GM18520 (cell line): Measurements from ENCODE around the gene ZNF407.
A peak's percentile ranks its signal among the peaks of the same experiment; 100 is the strongest.
"Not testable (repeated sequence)": the region's sequence is repeated elsewhere in the genome, so short reads cannot be mapped to it uniquely, and the experiment has no call there.

Experiments
- ATAC-seq: cut with Tn5 transposase; IDR thresholded peaks from one replicate; pipeline ENCODE4 v1.9.1; 2021; ENCODE audit not compliant: unreplicated experiment

The ZNF407 gene, protein sequence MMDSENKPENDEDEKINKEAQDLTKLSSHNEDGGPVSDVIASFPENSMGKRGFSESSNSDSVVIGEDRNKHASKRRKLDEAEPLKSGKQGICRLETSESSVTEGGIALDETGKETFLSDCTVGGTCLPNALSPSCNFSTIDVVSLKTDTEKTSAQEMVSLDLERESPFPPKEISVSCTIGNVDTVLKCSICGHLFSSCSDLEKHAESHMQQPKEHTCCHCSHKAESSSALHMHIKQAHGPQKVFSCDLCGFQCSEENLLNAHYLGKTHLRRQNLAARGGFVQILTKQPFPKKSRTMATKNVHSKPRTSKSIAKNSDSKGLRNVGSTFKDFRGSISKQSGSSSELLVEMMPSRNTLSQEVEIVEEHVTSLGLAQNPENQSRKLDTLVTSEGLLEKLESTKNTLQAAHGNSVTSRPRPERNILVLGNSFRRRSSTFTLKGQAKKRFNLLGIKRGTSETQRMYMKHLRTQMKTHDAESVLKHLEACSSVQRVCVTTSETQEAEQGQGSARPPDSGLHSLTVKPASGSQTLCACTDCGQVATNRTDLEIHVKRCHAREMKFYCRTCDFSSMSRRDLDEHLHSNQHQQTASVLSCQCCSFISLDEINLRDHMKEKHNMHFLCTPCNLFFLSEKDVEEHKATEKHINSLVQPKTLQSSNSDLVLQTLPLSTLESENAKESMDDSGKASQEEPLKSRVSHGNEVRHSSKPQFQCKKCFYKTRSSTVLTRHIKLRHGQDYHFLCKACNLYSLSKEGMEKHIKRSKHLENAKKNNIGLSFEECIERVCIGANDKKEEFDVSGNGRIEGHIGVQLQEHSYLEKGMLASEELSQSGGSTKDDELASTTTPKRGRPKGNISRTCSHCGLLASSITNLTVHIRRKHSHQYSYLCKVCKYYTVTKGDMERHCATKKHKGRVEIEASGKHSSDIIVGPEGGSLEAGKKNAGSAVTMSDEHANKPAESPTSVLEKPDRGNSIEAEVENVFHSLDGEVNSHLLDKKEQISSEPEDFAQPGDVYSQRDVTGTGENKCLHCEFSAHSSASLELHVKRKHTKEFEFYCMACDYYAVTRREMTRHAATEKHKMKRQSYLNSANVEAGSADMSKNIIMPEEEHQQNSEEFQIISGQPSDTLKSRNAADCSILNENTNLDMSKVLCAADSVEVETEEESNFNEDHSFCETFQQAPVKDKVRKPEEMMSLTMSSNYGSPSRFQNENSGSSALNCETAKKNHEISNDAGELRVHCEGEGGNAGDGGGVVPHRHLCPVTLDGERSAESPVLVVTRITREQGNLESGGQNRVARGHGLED (N-terminal part only)

DNA sequence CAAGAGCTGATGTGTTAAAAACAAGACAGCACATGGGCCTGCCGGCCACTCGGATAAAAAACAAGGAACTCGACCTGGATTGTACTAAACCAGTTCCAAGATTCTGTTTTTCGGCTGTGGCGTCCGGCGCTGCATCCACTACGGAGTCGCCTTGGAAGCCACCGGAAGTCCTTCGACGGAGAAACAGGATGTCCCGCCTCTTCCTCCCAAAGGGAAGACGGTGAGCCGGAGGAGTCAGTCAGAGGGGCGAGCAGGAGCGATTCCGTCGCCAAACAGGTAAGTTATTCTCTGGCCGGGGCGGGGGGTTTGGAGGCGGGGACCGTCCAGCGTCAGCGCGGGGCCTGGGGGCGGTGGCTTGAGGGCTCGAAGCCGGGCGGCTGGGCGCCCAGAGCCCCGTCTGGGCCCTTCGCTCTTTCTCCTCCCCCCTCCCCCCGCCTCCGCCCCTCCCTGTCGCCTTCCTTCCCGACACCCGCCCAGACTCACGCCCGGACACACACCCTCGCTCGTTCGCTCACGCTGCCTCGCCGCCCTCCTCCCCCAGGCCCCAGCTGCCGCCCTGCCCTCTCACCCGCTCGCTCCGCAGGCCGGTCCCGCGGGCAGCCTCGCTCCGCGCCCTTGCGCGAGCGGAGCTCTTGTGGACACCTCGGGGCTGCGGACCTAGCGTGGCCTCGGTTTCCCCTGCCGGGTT lies at the start of gene ZNF407:
Gene ZNF407, plus strand, starts transcription at position 209 of the 688 bp plus-strand sequence. CDS start 33,150 bp downstream, outside the sequence.
- peak; percentile 50 for ATAC-seq

DNA sequence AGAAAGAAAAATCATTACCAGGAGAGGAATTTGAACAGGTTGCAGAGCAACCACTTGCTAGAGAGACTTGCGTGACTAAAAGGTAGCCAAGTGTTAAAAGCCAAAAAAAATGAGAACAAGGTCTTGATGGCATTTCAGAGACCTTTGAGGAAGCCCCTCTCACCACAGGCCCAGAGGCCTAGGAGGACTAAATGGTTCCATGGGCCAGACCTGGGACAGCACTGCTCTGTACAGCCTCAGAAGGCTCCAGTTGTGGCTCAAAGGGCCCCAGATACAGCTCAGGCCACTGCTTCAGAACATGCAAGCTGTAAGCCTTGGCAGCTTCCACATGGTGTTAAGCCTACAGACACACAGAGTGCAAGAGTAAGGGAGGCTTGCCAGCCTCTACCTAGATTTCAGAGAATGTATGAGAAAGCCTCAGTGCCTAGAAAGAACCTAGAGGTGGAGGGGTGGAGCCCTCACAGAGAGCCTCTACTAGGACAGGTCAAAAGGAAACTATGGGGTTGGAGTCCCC lies 48.0 kb upstream of the ZNF407 start:
- ATAC-seq: no peak

DNA sequence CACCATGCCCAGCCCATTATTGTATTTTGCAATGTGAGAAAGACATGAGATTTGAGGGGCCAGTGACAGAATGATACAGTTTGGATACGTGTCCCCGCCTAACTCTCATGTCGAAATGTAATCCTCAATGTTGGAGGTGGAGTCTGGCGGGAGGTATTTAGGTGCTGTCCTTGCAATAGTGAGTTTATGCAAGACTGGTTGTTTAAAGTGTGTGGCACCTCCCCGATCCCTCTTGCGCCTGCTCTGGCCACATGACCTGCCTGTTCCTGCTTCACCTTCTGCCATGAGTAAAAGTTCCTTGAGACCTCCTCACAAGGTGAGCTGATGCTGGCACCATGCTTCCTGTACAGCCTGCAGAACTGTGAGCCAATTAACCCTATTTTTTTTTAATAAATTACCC lies 46.8 kb upstream of the ZNF407 start:
- ATAC-seq: no peak

DNA sequence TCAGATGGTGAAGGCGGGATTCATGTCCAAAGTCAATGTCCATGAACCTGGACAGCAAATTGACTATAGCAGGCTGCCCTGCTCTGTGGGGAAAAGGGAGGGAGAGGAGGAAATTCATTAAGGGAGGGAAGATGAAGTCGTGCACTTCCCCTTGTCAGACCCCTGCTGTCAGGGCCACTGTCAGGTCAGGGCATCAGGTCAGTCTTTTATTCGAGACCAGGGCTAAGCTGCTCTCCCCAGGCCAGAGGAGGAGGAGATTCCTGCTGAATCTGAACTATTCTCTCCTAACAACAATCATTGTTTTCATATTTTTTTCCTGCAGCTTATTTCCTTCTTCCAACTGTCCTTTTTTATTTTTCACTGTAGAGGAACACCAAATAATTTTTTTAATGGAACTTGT lies 46.2 kb upstream of the ZNF407 start:
- ATAC-seq: no peak

DNA sequence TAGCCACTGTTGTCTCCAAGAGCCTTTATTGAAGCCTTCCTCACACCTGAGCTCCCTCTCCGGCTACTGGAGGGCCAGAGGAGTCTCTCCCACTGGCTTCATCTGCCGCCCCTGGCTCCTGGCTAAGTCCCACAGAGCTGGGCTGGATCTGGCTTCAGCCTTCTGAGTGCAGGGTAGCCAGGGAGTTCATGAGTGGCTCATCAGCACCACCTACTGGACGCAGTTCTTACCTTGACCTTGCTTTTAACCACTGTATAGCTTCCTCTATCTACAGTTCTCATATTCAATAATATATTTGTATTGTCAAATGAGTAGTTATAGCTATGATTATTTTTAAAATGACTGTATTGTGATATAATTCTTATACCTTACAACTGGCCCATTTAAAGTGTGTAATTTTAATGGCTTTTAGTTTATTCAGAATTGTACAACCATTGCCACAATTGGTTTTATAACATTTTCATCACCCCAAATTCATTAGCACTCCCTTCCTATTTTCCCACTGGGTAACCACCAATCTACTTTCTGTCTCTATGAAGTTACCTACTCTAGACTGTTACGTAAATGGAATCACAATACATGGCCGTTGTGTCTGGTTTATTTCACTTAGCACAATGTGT lies 45.6 kb upstream of the ZNF407 start:
- peak; percentile 95 for ATAC-seq

DNA sequence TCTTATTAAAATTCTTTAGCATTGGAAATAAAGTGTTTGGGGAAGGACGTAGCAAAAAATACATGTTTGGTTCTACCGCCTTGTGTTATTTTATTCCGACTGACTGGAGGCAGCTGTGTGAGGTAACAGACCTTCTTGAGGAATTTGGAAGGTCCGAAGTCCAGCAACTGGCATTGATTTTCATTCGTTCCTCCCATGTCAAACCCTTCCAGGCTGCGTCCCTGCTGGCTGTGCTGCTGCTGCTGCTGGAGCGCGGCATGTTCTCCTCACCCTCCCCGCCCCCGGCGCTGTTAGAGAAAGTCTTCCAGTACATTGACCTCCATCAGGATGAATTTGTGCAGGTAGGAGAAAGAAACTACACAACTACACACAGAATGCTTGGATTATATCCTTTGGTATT lies 41.5 kb upstream of the ZNF407 start:
- ATAC-seq: no peak

DNA sequence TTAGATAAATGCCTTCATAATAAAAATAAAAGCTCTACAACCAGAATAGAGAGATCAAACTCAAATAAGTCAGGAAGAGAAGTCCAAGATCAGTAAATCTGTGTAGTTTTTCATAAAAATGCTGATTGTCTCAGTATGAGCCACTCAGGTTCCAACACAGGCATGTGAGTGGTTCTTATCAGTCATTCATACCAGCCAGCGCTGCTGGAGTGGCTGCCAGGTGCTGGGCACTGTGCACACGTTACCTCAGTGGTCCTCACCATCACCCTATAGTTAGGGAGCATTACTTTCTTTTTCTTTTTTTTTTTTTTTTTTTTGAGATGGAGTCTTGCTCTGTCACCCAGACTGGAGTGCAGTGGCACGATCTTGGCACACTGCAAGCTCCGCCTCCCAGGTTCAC lies 39.6 kb upstream of the ZNF407 start:
- no peak for ATAC-seq

DNA sequence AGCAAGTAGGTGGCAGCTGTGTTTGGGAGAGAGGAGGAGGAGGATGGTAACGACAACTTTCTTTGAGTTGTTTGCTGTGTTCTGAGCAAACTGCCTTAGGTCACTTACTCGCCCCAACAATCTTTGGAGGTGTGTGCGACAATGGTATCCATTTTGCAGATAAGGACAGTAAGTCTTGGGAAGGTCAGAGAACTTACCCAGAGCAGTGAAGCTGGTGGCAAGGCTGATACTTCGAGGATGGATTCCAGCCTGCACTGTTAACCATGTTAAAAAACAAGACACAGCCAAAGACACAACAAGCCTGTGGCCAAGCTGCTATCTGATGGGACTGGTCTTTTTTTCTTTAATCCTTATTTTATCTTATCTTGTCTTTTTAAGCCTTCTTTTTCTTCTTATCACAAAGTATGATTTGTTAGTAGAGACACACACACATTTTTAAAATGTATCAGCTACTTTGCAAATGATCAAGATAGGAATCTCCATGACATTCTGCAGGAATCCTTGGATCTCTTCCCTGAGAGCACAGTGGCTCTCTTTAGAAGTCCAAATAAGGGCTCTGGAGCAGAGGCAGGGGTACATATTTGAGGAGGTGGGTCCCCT lies 35.4 kb upstream of the ZNF407 start:
- ATAC-seq: no peak

DNA sequence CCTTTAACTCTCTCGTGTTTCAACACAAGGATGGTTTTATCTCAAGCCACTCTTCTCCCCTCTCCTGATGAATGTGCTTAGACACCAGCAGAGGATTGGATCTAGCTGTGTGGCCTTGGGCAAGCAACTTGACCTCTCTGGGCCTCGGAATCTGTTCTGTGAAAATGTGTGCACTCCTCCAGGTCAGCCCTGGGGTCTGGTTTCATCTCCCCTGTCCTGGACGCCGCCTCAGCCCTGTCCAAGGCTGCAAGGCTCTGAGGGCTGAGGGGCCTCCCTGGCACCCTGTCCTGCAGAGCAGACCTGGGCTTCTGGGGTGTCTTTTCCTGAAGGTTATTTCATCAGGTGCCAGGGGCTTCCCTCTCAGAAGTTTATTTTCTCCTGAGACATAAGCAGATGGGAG lies 34.9 kb upstream of the ZNF407 start:
- ATAC-seq: no peak

DNA sequence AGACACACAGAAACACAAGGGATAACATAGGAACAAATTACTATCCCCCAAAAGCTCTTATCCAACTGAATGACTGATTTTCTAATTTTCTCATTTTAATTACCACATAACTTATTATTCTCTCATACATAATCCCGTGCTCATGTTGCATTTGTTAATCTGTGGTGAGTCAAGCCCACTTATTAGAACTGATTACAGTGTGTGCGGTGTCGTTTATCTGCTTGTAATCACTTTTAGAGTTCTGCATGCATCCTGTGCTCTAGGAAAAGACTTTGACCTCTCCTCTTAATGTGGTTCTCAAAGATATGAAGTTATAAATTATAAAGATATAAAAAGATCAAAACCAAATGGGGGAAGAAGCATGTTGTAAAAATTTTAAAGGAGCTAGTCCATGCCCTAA lies 33.7 kb upstream of the ZNF407 start:
- no peak for ATAC-seq

DNA sequence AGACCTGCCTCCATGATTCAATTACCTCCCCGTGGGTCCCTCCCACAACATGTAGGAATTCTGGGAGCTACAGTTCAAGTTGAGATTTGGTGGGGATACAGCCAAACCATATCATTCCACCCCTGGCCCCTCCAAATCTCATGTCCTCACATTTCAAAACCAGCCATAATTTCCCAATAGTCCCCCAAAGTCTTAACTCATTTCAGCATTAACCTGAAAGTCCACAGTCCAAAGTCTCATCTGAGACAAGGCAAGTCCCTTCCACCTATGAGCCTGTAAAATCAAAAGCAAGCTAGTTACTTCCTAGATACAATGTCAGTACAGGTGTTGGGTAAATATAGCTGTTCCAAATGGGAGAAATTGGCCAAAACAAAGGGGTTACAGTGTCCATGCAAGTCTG lies 32.5 kb upstream of the ZNF407 start:
- not testable (repeated sequence) for ATAC-seq

DNA sequence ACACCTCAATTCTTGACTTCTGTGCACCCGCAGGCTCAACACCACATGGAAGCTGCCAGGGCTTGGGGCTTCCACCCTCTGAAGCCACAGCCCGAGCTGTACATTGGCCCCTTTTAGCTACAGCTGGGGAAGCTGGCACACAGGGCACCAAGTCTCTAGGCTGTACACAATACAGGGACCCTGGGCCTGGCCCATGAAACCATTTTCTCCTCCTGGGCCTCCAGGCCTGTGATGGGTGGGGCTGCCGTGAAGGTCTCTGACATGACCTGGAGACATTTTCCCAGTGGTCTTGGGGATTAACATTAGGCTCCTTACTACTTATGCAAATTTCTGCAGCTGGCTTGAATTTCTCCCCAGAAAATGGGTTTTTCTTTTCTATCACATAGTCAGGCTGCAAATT lies 31.7 kb upstream of the ZNF407 start:
- ATAC-seq: not testable (repeated sequence)

DNA sequence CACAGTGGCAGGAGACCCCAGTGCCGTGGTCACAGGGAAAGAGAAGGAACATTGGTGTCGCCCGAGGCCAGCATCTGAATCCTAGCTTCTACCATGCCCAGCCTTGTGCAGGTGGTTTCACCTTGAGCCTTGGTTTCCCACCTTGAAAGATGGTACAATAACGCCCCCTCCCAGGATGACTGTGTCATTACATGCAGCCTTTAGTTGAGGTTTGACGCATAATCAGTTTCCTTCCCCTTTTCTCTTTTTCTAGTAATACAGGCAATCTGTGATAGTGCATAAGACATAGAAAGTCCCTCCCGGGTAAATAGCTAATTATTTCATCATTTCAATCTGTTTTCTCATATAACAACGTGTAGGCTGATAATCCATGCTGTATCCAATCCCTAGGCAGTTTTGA lies 29.8 kb upstream of the ZNF407 start:
- ATAC-seq: no peak

DNA sequence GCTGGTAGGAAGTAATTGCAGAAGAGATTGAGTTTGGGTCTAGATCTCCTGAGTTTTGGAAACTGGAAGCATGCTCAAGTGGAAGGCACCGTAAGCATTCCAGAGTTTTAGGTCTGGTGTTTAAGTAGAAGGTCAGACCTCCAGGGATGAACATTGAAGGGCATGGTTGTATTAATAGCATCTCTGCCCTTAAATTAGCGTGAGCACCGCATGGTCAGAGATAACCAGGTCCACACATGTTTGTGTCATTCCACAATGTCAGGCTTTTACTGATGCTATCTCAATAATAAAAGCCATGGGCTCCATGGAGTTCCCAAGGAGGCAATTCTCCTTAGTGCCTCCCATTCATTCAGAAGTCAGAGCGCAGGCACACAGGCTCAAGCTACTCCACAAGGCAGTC lies 28.3 kb upstream of the ZNF407 start:
- no peak for ATAC-seq

DNA sequence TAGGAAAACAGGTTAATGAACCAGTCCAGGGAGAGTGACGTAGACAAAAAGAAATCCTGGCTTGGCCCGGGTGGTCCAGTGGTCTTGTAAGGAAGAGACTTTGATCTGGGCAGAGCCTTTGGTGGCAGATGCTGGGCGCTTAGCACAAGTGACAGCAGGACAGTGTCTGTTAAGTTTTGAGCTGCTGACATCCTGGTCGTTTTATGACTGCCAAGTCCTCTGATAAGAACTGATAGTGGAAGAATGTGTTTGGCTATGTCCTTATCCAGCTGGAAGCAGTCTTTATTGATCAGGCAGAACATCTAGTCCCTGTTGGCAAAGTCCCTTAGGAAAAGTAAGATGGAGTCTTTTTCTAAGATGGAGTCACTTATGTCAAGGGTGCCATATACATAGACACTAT lies 27.4 kb upstream of the ZNF407 start:
- no peak for ATAC-seq

DNA sequence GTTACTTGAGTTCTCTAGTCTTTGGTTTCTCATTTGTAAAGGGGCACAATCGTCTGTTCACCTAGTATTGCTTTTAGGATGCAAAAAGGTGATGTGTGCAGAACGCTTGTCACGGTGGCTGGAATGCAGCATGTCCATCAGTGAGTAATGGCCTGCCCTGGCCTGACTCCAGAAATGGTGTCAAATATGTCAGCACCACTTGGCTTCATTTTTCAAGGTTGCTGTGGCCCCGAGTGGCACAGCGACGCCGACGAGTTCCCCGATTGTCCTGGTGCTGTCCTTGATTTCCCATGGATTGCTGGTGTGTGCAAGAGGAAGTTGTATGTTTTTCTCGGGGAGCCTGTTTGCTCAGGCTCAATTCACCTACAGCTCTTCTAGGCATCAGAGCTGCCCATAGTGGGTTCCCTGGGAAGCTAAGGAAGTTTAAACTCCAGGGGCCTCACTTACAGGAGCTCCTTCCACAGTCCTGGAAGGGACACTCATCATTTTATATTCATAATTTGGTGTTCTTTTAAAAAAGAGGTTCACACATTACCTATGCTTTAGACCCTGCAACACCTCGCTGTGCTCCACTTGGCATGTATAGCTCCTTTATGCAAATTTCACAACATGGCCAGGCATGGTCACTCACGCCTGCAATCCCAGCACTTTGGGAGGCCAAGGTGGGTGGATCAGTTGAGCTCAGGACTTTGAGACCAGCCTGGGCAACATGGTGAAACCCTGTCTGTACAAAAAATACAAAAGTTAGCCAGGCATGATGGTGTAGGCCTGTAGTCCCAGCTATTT lies 25.6 kb upstream of the ZNF407 start:
- no peak for ATAC-seq

DNA sequence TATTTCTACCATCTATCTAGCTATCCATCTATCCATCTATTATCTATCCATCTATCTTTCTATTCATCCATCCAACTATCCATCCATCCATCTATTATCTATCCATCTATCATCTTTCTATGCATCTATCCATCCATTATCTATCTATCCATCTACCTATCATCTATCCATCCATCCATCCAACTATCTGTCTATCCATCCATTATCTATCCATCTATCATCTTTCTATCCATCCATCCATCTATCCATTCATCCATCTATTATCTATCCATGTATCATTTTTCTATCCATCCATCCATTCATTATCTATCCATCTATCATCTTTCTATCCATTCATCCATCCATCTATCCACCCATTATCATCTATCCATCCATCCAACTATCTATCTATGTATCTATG lies 24.6 kb upstream of the ZNF407 start:
- ATAC-seq: no peak

DNA sequence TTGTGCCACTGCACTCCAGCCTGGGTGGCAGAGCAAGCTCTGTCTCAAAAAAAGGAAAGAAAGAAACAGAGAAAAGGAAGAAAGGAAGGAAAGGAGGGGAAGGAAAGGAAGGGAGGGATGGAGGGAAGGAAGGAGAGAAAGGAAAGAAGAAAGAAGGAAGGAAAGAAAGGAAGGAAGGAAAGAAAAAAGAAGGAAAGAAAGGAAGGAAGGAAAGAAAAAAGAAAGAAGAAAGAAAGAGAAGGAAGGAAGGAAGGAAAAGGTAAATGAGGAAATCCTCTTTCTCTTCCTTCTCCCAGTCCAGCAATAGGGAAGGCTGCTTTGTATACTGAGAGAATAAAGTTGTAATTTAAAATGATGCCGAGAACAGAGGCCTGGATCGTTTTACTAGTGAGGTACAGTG lies 22.8 kb upstream of the ZNF407 start:
- ATAC-seq: no peak

DNA sequence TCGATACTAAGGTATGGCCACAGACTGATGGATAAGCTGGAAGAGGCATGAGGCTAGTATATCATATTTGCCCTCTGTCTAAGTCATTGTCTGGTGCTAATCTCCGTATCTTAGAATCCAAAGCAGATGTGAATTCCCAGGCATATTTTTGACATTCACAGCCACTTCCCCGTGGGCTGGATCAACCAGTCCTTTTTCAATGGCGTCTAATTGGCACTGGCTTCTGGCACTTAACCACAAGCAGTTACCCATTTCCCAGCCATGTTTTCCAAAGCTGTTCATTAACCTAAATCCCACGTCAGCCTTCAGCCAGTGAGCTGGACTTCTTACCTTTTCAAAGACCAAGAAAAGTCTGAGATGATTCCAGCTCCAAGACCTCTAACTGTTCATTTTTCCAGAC lies 20.7 kb upstream of the ZNF407 start:
- no peak for ATAC-seq
